Activated T-cell treated with anti-CD3 and anti-CD28 coated beads for 4 hours (primary cell): ENCODE results near the gene DXO.

Experiments
- DNase-seq: peaks from one replicate; pipeline ENCODE4 v3.0.0-alpha.2; 2020

Gene DXO

GRCh38 chr6:31922942-31923341 is 49.0 kb downstream of the DXO start:
- DNase-seq = no peak

DNA sequence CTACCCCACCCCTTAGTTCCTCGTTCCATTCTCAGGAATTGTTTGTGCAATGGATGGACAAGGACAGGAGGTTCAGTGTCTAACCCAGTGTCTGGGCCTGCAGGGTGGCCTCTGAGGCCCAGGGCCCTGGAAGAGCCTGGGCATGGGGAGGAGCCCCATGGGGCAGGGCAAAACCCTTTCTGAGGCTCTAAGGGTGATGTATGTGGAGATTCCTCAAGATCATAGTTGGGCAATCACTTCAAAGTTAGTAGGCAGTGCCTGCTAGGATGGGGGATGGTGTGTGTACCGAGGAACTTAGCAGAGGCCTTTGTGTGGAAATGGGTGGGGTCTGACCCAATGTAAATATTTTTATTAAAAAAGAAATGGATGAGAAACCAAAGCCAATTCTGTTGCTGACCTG is 51.1 kb downstream of the DXO start:
- no peak for DNase-seq
